K562 (cell line): Measurements from ENCODE around the gene DAGLA. TPM values are rescaled to one million over a fixed set of nuclear protein-coding genes. Genes with fewer than 3 reads are reported as not detected.
A peak's percentile ranks its signal among the peaks of the same experiment; 100 is the strongest.

Source experiments
- ATAC-seq: fragments of 200-7000 bp; cut with Tn5 transposase; 3 replicates; pipeline ENCODE4 v1.9.1; 2020; ENCODE audit warnings: moderate library complexity
- BruUV-seq: library from RNA; stranded (reverse); fragments of 400-500 nt; replicated peaks from 2 replicates; lab custom pipeline; 2021; lab: Mats Ljungman, UMichigan
- CTCF ChIA-PET: fragments of 300-600 bp; formaldehyde crosslinking; extraction: SDS; loops from one replicate; lab custom pipeline; 2021; ENCODE audit warnings: low intra/inter-chr PET ratio; lab: Yijun Ruan, JAX
- POLR2A ChIA-PET: fragments of 300-600, 350-650 bp; sonication (Branson Sonifier 250); formaldehyde crosslinking; extraction: SDS; loops from one replicate; lab custom pipeline; 2021; ENCODE audit warnings: antibody characterized with exemption, inconsistent platforms; lab: Yijun Ruan, JAX
- DNase-seq, 4 experiments: peaks; one replicate each; pipeline versions ENCODE4 v3.0.0 to v3.0.0-alpha.2; 2011 to 2018; ENCODE audit warnings: low spot score in 3 of 4, mixed read lengths in 3 of 4; ENCODE audit errors: extremely low read depth in 1 of 4
- FAIRE-seq: peaks from 2 replicates; lab custom pipeline; 2011; peaks lifted over from hg19 to GRCh38; lab: Jason Lieb, UNC
- H2AFZ ChIP-seq: 2 replicates; pipeline ENCODE4 v1.6.0; 2011; ENCODE audit warnings: low read depth, low read length, control low read depth, inconsistent platforms
- H3K27ac ChIP-seq: fragments of 200-600 bp; 3 replicates; pipeline ENCODE4 v1.8.0; 2011; ENCODE audit warnings: low read depth, mild to moderate bottlenecking, control low read depth, inconsistent platforms, low read length, moderate library complexity, mixed read lengths; ENCODE audit errors: extremely low read depth
- H3K27me3 ChIP-seq, 2 experiments: fragments of 300-600 bp in 1 of 2; 2 replicates in 1 of 2; 3 replicates in 1 of 2; pipeline versions ENCODE4 v1.6.0 to v1.8.0; 2011; ENCODE audit warnings: inconsistent platforms in 2 of 2, low read length in 2 of 2, mild to moderate bottlenecking in 1 of 2, mixed read lengths in 1 of 2, moderate library complexity in 1 of 2; ENCODE audit not compliant: control insufficient read depth in 2 of 2, insufficient read depth in 2 of 2
- H3K36me3 ChIP-seq: fragments of 300-600 bp; 3 replicates; pipeline ENCODE4 v1.8.0; 2011; ENCODE audit warnings: mild to moderate bottlenecking, low read length, inconsistent platforms; ENCODE audit not compliant: control insufficient read depth, insufficient read depth
- H3K4me1 ChIP-seq, 2 experiments: fragments of 200-600 bp in 1 of 2; replicated peaks in 1 of 2; 2 replicates in 1 of 2; 3 replicates in 1 of 2; pipeline versions ENCODE4 v1.5.1 to v1.8.0; 2011; ENCODE audit warnings: inconsistent platforms in 2 of 2, low read length in 2 of 2, mild to moderate bottlenecking in 1 of 2, mixed read lengths in 1 of 2, moderate library complexity in 1 of 2; ENCODE audit not compliant: control insufficient read depth in 2 of 2, insufficient read depth in 2 of 2
- H3K4me2 ChIP-seq: 2 replicates; pipeline ENCODE4 v1.6.1; 2011; ENCODE audit warnings: low read length, control low read depth, inconsistent platforms, mixed read lengths; ENCODE audit not compliant: insufficient read depth
- H3K4me3 ChIP-seq: fragments of 200-600 bp; sonication (generic), shearing (Covaris generic); 2 replicates; pipeline ENCODE4 v1.5.1; 2016; ENCODE audit warnings: control low read depth, inconsistent platforms
- H3K79me2 ChIP-seq: fragments of 200-600 bp; 3 replicates; pipeline ENCODE4 v1.8.0; 2011; ENCODE audit warnings: low read length, inconsistent platforms; ENCODE audit not compliant: control insufficient read depth, insufficient read depth
- H3K9ac ChIP-seq, 2 experiments: 2 replicates each; pipeline versions ENCODE4 v1.6.0 to v1.6.1; 2011; ENCODE audit warnings: low read depth in 2 of 2, low read length in 2 of 2, control low read depth in 1 of 2, inconsistent platforms in 1 of 2, mild to moderate bottlenecking in 1 of 2, mixed read lengths in 1 of 2; ENCODE audit not compliant: insufficient read depth in 1 of 2
- H3K9me1 ChIP-seq: one replicate; pipeline ENCODE4 v1.6.0; 2011; ENCODE audit warnings: inconsistent platforms, mild to moderate bottlenecking, low read length, moderate library complexity; ENCODE audit not compliant: control insufficient read depth, insufficient read depth
- H3K9me3 ChIP-seq: replicated peaks from 2 replicates; pipeline ENCODE4 v1.5.1; 2011; ENCODE audit warnings: low read depth, low read length, inconsistent platforms; ENCODE audit not compliant: control insufficient read depth, insufficient read depth
- H4K20me1 ChIP-seq: replicated peaks from 2 replicates; pipeline ENCODE4 v1.6.1; 2011; ENCODE audit warnings: low read length, inconsistent platforms, mixed read lengths; ENCODE audit not compliant: control insufficient read depth, insufficient read depth
- ATF1 ChIP-seq, 2 experiments: fragments of 450-650 bp in 1 of 2; IDR thresholded peaks; 2 replicates each; pipeline ENCODE4 v1.6.1; 2016; ENCODE audit warnings: missing compliant biosample characterization in 1 of 2, missing genetic modification characterization in 1 of 2
- CAMTA2 ChIP-seq: fragments of 250-450 bp; sonication (Bioruptor Pico); conservative IDR thresholded peaks from 2 replicates; pipeline ENCODE4 v1.5.1; 2022
- CBX8 ChIP-seq: fragments of 200-600 bp; sonication (generic); IDR thresholded peaks from 2 replicates; pipeline ENCODE4 v1.6.1; 2012; ENCODE audit warnings: borderline replicate concordance, mixed run types, low read depth, mild to moderate bottlenecking, moderate library complexity, mixed read lengths, low read length, control low read depth, inconsistent platforms; ENCODE audit not compliant: poor library complexity, severe bottlenecking; ENCODE audit errors: extremely low read depth
- POLR2AphosphoS5 ChIP-seq: IDR thresholded peaks from 2 replicates; pipeline ENCODE4 v1.6.1; 2011; ENCODE audit warnings: mild to moderate bottlenecking, low read depth, low read length, moderate library complexity; ENCODE audit not compliant: control insufficient read depth, insufficient read depth
- POLR2G ChIP-seq: fragments of 200-400 bp; formaldehyde crosslinking; IDR thresholded peaks from 2 replicates; pipeline ENCODE4 v1.6.1; 2017; ENCODE audit warnings: low read depth, mild to moderate bottlenecking, antibody characterized with exemption, low read length, moderate library complexity
- RBFOX2 ChIP-seq: fragments of 200-400 bp; formaldehyde crosslinking; IDR thresholded peaks from 2 replicates; pipeline ENCODE4 v1.6.1; 2017; ENCODE audit warnings: low read depth, mild to moderate bottlenecking, low read length, moderate library complexity
- SIRT6 ChIP-seq: IDR thresholded peaks from one replicate; pipeline ENCODE4 v1.6.1; 2012; ENCODE audit warnings: low read depth, mild to moderate bottlenecking, control low read depth, inconsistent platforms, low read length, moderate library complexity
- ZNF444 ChIP-seq: fragments of 250-450 bp; sonication (Bioruptor Pico); IDR thresholded peaks from 2 replicates; pipeline ENCODE4 v1.4.0; 2020; ENCODE audit warnings: mild to moderate bottlenecking, moderate library complexity
- ZSCAN32 ChIP-seq: fragments of 450-650 bp; formaldehyde crosslinking; IDR thresholded peaks from 2 replicates; pipeline ENCODE4 v1.4.0; 2020; ENCODE audit warnings: mild to moderate bottlenecking, moderate library complexity
- WGBS: fragments of 100-300 bp; shearing (Covaris generic); methylation state at CpG from one replicate; pipeline ENCODE4 v1.1.6; 2016; ENCODE audit warnings: low coverage, mixed read lengths; ENCODE audit not compliant: insufficient coverage; ENCODE audit errors: missing lambda C conversion rate; 5-methylcytosine and 5-hydroxymethylcytosine counted together
- in situ Hi-C: fragments of 300-500 bp; cut with MboI; formaldehyde crosslinking; loops from 4 replicates; pipeline ENCODE4 v1.15.0; 2018; ENCODE audit warnings: inconsistent platforms, mixed read lengths
- intact Hi-C: fragments of 100-400 bp; cut with micrococcal nuclease; formaldehyde crosslinking; loops from 2 replicates; pipeline ENCODE4 v1.14.2; 2022
- polyA plus RNA-seq, 8 experiments: library from polyadenylated mRNA; depleted of rRNA in 4 of 8; stranded (reverse) in 5 of 8; unstranded in 3 of 8; fragments of >200 nt; fragmentation: Nextera tagmentation in 2 of 8; fragmentation: Illumina TruSeq in 1 of 8; extraction: Ambion mirVana in 2 of 8; extraction: Trizol in 1 of 8; gene quantifications; 2 replicates each; pipeline versions ENCODE4 v1.2.1 to v1.2.3, GENCODE V29; 2011 to 2014; ENCODE audit warnings: inconsistent platforms in 1 of 8, missing spikeins in 1 of 8
- total RNA-seq, 7 experiments: library from RNA; depleted of rRNA in 6 of 7; stranded (reverse); fragments of >200 nt in 6 of 7; fragmentation: Illumina TruSeq in 2 of 7; extraction: Trizol in 2 of 7; gene quantifications; 2 replicates each; pipeline versions ENCODE4 v1.2.1 to v1.2.3, GENCODE V29; 2011 to 2021; ENCODE audit warnings: low replicate concordance in 1 of 7

Gene DAGLA
- total and polyA plus RNA-seq, 9 of the 15 experiments (the other 6 are each of a cell fraction or from before 2014, with no cell fraction given): 0.03 to 0.16 (median 0.04) TPM; not detected in 4

DNA sequence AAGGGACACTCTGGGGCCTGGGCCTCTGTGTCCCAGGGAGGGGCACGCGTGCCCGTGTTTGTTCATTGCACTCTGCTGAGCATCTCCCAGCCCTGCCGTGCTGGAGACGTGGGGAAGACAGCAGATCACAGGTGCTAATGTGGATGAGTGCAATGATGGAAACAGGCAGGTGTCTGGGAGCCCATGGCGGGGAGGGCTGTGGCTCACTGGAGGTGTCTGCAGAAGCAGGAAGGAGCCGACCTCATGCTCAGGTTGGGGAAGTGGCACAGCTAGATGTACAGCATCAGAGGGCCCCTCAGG is 104.3 kb downstream of the DAGLA start:
- in situ Hi-C loops: no loop called here
- ATAC-seq (no peak), DNase-seq (no peak), FAIRE-seq (no peak)
- no peaks in the 10 kb centered on the region for H3K9me1 ChIP-seq
- H3K4me3 ChIP-seq: no peak overlapping the region
- WGBS: 78% methylated on average over 5 of the region's 7 CpGs
- H3K27ac ChIP-seq: no peak overlapping the region
- H3K9me3 ChIP-seq: no peaks in the 10 kb centered on the region
- peak overlapping the region in 1 of 2 experiments; percentile 61; a peak in 1 of 4 replicates for H3K9ac ChIP-seq
- no peaks in the 10 kb centered on the region for H3K27me3 ChIP-seq
- H3K36me3 ChIP-seq: peaks cover 76% of the 10 kb centered on the region
- BruUV-seq: no TSS peak
- intact Hi-C loops: no loop called here
- no peak overlapping the region for H3K4me2 ChIP-seq
- H3K79me2 ChIP-seq: 0 out of 3 replicates have a peak, but pooled peaks cover 2% of the 10 kb centered on the region
- H2AFZ ChIP-seq: no peak overlapping the region
- peaks cover 0 to 13% of the 10 kb centered on the region in 2 experiments; a peak in 2 of 5 replicates for H3K4me1 ChIP-seq
- POLR2A ChIA-PET: interaction anchor here (0.6 to 1.6 kb wide), 4 partner anchors 8 to 78 kb away, joined by 3 to 8 read pairs (median 4); partner anchors contain the start of genes FEN1 and TMEM258
- peaks cover 6% of the 10 kb centered on the region for H4K20me1 ChIP-seq
- CTCF ChIA-PET: no interaction called here
- TF ChIP-seq CBX8: no peak
- no peak for TF ChIP-seq SIRT6
- no peak for TF ChIP-seq ATF1 (CRISPR knock-in tag; IDR thresholded peaks at IDR 0.05)
- no peak for TF ChIP-seq ATF1 (tag; IDR thresholded peaks at IDR 0.05)
- TF ChIP-seq CAMTA2 (CRISPR knock-in tag): no peak

DNA sequence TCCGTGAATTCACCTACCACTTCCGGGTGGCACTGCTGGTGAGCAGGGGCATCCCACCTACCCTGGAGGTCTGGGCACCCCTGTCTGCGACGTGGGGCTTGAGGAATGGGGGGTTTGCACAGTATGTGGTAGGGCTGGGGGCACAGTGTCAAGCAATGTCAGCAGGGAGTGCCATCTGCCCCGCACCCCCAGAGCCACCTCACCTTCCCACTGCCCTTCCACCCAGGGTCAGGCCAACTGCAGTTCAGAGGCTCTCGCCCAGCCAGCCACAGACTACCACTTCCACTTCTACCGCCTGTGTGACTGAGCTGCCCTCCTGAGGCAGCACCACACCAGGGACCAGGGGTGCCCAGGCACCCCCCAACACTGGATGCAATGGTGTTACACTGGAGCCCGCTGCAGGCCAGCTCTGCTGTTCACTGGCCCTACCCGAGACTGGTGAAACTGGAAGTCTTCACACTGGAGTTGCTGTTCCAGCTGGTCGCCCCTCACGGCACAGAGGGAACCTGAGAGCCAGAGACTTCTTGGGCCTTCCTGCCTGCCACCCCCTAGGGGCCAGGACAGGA is 105.7 kb downstream of the DAGLA start:
- Histone ChIP-seq H3K4me3 (no peak overlapping the region), H3K27me3 (no peaks in the 10 kb centered on the region), H3K36me3 (peaks cover 84% of the 10 kb centered on the region)
- FAIRE-seq (no peak), DNase-seq (no peak)
- BruUV-seq: no TSS peak
- TF ChIP-seq POLR2G (peak; percentile 73), POLR2AphosphoS5 (peak; percentile 7; the same call in 1 of the 2 replicates), ZNF444 (CRISPR knock-in tag) (no peak), ZSCAN32 (CRISPR knock-in tag) (no peak), RBFOX2 (peak; percentile 50; the same call in 1 of the 2 replicates)
- TF ChIP-seq, all 486 proteins: peak for 3
- H3K9me1 ChIP-seq: no peaks in the 10 kb centered on the region
- no peaks in the 10 kb centered on the region for H3K9me3 ChIP-seq
- no peak overlapping the region for H2AFZ ChIP-seq
- H3K4me1 ChIP-seq: peaks cover 0 to 13% of the 10 kb centered on the region in 2 experiments; a peak in 2 of 5 replicates
- ChIA-PET POLR2A (interaction anchor here (0.5 to 1.5 kb wide), 5 partner anchors 16 to 78 kb away, joined by 3 to 5 read pairs (median 4); no protein-coding TSS in a partner anchor), CTCF (no interaction called here)
- H3K4me2 ChIP-seq: no peak overlapping the region
- peaks cover 6% of the 10 kb centered on the region for H4K20me1 ChIP-seq
- in situ Hi-C loops: no loop called here
- H3K27ac ChIP-seq: no peak overlapping the region
- intact Hi-C loops: no loop called here
- ATAC-seq: no peak
- peak overlapping the region in 1 of 2 experiments; percentile 30; a peak in 2 of 4 replicates for H3K9ac ChIP-seq
- peaks cover 12% of the 10 kb centered on the region for H3K79me2 ChIP-seq
- 95% methylated on average over 11 of the region's 11 CpGs for WGBS
